Activated CD4-positive, alpha-beta T cell treated with anti-CD3 and anti-CD28 coated beads, Interleukin-2, amount 50 U/mL, for 4 hours (primary cell): ENCODE measurements around the gene HTR3B.

ENCODE experiments used
- DNase-seq, 2 experiments: peaks; one replicate each; pipeline ENCODE4 v3.0.0-alpha.2; 2020

The HTR3B gene

DNA sequence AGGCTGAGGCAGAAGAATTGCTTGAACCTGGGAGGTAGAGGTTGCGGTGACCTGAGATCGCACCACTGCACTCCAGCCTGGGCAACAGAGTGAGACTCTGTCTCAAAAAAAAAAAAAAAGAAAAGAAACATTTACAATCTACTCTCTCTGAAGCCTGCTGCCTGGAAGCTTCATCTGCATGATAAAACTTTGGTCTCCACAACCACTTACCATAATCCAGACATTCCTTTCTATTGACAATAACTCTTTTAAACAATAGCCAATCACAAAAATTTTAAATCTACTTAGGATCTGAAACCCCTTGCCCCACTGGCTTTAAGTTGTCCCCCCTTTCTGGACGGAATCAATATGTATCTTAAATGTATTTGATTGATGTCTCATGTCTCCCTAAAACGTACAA lies 45.3 kb downstream of the HTR3B start:
- no peak for DNase-seq

DNA sequence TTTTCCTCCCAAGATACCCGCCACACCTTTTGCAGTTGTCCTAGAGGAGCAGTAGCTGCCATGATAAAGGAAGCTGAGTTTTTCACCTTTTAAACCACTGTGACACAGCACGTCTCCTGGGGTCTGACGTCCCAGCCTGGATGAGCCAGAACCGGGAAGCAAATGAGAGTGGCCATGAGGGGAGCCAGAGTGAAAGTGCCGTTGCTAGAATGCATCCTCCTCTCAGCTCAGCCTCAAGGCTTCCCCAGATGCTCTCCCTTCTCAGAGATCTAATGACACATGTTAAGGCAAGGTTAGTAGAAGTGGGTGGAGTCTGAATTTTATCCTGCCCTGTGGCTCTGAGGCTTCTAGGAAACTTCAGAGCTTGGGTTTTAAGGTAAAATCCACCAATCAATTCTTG lies 46.9 kb downstream of the HTR3B start:
- DNase-seq: no peak

DNA sequence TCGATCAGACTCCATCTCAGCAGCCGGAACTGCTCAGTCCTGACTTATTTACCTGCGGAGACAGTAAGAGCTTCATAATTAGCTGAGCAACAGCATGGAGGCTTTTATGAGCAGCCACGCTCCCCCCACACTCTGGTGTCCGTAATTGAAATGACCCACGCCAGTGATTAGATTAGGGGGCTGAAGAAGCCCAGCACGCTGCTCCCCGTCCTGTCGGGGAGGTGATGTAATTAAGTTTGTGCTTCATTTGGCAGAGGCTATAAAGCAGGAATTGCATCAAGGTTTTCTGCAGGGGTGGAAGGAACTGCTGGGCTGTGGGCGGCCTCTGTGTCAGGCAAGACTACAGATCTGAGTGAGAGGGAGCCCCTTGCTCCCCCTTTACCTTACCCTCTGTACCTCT lies 47.5 kb downstream of the HTR3B start:
- DNase-seq: no peak

DNA sequence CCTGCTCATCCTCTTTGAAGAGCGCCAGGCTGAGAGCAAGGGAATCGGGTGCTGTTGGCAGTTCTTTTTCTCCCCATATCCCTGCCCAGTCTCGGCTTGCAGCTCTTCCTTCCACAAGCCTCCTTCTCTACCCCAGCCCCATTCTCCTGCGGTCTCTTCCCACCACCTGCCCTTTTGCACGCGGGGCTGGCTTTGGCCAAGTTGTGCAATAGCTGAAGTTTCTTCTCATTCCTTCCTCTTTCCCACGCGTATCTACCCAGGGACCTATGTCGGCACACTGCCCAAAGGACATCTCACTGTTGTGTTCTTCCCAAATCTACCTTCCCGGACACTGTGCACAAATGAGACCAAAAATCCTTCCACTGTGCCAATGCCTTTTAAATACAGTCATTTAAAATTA lies 48.0 kb downstream of the HTR3B start:
- DNase-seq: no peak

DNA sequence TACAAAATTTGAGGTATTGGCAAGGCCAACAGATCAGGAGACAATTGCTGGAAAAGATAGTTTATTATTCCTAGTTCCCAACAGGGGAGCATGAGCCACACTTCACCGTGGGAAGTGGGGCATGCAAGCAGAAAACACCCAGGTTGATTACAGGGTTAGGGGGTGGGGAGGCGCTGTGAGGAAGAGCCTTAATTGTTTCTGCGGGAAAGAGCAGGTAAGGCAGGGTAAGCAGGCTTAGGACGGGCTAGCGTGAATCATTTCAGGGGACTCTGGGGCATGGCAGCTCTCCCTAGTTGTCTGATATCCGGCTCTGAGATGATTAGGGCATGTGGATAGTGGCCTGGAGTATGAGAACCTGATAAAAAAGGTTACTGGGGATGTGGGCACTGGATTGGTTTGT lies 49.6 kb downstream of the HTR3B start:
- DNase-seq: no peak

DNA sequence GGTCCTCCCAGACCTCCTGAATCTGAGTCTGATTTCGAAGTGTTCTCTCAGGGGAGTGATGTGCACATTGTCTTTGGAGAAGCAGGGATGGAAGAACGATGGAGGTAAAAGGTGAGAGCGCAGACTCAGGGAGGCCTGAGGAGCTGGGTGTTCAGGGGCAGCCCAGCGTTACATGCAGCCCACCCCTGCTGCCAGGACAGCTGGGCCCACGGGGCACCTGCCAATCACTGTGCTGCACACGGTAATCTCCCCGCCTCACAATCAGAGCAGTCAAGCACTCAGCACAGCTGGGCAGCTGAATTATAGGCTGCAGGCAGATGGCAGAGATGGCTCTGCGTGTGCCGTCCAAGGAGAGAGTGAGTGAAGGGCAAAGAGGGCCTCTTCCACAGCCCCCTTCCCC lies 52.4 kb downstream of the HTR3B start:
- DNase-seq: no peak

DNA sequence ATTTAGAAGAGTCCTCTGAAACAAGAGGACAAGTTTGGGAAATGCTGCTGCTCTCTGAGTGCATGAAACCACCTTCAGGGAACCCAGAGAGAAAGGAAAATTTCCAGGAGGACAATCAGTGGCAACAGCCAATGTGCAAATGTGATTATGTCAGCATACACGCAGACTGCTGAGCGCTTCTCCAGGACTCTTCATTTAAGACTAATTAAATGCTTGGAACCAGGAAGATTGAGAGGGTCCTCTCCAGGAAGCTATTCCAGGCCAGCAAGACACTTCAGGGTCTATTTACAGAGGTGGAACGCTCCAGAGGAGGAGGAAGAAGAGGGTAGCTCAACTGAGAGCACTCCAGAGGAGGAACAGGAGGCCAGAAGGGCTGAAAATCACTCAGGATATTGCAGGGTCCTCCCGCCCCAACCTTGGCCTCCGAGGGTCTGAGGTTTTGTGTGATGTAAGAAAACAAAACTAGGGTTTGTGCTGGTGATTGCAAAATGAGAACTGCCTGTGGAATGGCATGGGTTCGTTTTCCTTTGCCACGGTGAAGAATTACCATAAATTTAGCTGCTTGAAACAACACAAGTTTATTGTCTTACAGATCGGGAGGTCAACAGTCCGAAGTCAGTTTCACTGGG lies 56.2 kb downstream of the HTR3B start:
- DNase-seq: no peak

DNA sequence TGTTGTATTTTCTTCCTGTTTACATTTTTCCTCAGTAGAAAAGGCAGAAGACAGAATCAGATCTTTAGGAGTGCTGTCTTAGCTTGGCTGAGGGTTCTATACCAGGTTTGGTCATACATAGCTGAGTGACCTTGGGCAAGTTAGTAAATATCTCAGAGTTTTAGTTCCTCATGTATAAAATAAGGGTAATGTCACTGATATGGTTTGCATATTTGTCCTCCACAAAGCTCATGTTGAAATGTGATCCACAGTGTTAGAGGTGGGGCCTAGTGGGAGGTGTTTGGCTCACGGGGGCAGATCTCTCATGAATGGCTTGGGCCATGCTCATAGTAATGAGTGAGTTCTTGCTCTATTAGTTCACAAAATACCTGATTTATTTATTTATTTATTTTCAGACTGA lies 62.8 kb downstream of the HTR3B start:
- DNase-seq: no peak

DNA sequence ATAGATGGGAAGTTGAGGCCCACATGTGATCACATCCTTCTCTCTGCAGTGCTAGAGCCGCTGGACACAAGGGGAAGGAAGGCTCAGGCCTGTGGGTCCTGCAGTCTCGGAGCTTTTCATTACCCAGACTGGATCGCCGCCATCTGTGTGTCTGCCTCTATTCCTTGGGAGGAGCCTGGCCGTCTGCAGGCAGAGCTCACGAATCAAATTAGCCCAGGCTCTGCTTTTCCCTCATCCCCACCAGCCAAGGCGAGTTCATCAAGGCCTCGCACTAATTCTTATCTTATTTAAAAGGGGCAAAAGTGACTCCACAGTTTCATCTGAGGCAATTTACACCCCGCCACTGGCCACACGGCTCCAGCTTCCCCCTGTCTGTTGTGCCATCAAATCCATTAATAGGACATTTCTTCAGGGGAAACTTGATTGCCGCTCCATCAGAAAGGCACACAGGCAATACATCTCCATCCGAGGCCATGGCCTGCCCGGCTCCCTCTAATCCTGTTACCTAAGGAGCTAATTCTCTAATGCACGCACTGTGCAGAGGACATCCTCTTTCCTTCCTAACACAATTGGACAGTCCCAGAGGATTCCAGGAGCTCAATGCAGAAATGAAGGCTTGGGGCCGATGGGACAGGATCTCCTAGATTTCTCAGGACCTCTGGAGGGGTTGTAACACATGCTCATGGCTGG lies 67.1 kb downstream of the HTR3B start:
- DNase-seq: no peak

DNA sequence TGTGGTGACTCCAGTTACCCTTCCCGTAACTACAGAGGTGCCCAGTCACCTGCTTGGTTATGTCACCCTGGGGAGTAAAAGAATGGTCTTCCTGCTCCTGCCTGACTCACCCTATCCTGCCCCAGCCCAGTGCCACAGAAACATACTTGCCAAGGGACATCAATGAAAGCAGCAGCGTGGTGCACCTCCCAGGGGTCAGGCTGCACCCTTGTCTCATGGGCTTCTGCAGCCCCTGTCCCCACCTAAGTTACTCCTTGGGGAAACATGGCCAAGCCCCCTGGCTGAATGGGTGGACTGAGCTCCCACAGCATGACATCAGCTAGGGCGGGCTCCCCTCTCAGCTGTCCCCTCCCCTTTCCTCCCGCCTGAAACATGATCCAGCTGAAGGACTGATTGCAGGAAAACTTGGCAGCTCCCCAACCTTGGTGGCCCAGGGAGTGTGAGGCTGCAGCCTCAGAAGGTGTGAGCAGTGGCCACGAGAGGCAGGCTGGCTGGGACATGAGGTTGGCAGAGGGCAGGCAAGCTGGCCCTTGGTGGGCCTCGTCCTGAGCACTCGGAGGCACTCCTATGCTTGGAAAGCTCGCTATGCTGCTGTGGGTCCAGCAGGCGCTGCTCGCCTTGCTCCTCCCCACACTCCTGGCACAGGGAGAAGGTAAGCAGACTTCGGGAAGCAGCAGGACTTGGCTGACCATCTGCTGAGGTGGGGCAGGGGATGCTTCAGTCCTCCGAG lies 70.3 kb downstream of the HTR3B start, which contains the start of gene HTR3A:
TSS of gene HTR3A (plus strand) at position 368 of the 730 bp plus-strand sequence. CDS start at position 586, 218 bp downstream.
- DNase-seq: no peak

DNA sequence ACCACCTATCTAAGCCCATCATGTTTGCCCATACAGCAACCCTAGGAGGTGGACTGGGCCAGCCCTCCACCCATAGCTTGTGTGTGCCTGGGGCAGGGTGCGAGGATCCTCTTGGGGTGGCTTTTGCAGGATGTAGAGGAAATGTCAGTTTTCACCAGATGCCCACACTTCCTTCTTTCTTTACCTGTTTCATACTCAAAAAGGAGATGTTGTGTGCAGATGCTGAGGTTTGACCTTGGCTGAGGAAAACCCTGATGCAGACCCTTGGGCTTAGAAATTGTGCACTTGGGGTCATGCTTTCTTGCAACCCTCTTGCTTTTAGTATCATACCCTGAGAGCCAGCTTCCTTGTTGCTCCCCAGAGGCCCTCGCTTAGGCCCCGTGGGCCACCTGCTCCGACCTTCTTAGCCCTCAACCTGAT lies 72.5 kb downstream of the HTR3B start:
- DNase-seq: no peak

DNA sequence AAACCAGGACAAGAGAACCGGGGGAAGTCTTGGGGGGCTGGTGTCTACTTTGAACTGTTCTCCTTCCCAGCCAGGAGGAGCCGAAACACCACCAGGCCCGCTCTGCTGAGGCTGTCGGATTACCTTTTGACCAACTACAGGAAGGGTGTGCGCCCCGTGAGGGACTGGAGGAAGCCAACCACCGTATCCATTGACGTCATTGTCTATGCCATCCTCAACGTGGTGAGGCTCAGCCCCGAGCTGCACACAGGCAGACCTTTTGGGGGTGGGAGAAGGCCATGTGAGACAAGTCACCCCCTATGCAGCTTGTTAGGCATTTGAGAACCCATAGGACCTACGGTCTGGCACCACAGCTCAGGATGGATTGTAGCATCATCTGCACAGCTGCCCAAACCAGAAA lies 73.1 kb downstream of the HTR3B start:
- no peak for DNase-seq

DNA sequence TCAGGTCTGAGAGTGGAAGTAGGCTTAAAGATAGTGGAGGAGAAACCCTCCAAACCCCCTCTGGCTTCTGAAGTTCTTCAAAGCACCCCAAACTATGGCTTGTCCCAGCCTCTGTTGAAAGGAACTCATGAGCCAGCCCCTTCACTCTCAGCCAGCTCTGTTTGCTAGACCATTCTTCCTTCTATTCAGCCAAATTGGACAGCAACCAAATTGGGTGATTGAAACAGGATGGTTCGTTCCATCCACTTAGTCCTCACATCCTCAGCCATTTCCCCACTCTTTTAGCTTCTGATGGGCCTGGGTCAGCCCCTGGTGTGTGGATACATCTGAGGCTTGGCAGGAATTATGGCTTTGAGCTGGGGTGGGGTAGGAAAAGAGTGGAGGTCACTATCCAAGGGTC lies 74.8 kb downstream of the HTR3B start:
- DNase-seq: no peak

DNA sequence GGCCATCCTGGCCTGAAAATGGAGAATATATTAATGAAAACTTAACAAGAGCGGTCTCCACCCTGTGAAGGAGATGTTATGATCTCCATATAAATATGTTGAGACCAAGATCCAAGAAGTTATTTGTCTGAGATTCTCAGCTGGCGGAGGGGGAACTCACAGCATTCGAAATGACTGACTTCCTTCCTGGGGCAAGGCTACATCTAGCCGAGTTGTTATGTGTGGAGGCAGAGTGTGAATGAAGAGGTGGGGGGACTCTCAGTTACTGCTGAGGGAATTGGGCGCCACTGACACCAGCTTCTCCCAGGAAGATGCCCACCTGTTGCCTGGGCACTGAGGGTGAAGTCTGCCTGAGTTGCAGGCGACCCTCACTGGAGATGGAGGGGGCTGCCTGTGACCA lies 76.2 kb downstream of the HTR3B start:
- no peak for DNase-seq

DNA sequence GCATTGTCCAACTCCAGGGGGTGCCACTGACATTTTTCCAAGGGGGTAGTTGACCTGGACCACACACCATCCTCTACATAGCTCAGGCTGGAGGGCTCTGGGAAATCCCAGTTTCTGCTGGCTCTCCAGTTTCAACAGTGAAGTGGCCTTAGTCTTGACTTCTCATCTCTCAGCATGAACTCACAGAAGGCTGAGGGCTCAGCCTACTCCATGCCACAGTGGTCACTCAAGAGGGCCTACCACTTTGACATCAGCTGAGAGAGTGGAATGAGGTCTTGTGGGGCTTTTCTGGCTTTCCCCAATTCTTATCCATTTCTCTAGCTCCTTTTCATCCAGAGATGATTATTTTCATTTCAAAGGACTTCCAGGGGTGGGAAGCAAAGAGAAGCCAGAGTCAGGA lies 77.7 kb downstream of the HTR3B start:
- no peak for DNase-seq

DNA sequence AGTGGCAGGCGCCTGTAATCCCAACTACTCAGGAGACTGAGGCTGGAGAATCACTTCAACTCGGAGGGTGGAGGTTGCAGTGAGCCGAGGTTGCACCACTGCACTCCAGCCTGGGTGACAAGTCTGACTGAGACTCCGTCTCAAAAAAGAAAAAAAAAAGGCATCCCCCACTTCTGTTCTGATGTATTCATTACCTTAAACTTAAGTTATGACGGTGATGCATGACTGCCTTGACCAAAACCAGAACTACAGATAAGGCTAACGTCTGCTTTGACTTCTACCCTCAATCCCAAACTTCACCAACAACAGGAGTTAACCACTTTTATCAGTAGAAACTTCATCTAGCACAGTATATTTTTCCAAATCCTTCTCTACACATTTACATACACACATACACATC lies 80.2 kb downstream of the HTR3B start:
- no peak for DNase-seq

DNA sequence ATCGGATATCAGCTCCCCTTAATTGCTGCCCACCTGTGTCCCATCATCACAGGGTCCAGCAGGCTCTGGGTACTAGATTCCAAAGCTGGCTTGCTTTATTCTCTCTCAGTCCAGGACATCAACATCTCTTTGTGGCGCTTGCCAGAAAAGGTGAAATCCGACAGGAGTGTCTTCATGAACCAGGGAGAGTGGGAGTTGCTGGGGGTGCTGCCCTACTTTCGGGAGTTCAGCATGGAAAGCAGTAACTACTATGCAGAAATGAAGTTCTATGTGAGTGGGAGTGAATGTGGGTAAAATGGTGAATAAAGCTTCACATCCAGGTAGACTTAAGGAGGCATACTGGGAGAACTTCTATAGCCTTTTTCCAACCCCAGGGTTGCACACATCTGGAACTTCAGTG lies 81.3 kb downstream of the HTR3B start:
- DNase-seq: no peak

DNA sequence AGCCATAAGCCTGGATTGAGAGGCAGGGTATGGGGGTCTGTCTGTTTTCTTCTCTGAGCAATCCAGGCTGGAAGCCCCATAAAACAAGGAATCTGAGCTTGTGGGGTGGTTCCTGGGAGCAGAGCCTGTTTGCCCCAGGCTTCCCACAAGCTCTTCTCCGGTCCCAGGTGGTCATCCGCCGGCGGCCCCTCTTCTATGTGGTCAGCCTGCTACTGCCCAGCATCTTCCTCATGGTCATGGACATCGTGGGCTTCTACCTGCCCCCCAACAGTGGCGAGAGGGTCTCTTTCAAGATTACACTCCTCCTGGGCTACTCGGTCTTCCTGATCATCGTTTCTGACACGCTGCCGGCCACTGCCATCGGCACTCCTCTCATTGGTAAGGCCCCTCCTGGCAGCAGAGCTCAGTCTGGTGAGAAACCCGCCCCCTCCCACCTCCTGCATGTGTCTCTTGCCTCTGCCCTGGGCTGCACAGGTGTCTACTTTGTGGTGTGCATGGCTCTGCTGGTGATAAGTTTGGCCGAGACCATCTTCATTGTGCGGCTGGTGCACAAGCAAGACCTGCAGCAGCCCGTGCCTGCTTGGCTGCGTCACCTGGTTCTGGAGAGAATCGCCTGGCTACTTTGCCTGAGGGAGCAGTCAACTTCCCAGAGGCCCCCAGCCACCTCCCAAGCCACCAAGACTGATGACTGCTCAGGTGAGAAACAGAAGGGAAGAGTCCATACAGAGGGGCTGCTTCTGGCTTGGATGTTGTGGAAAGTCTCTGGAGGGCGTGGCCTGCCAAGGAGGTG lies 82.0 kb downstream of the HTR3B start:
- no peak for DNase-seq

DNA sequence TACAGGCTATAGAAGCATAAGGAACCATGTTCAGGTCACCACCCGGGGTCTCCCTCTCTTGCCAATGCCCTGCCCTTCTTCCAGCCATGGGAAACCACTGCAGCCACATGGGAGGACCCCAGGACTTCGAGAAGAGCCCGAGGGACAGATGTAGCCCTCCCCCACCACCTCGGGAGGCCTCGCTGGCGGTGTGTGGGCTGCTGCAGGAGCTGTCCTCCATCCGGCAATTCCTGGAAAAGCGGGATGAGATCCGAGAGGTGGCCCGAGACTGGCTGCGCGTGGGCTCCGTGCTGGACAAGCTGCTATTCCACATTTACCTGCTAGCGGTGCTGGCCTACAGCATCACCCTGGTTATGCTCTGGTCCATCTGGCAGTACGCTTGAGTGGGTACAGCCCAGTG lies 84.8 kb downstream of the HTR3B start:
- DNase-seq: no peak

DNA sequence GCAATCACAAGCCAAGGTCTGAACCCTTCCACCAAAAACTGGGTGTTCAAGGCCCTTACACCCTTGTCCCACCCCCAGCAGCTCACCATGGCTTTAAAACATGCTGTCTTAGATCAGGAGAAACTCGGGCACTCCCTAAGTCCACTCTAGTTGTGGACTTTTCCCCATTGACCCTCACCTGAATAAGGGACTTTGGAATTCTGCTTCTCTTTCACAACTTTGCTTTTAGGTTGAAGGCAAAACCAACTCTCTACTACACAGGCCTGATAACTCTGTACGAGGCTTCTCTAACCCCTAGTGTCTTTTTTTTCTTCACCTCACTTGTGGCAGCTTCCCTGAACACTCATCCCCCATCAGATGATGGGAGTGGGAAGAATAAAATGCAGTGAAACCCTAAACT lies 85.3 kb downstream of the HTR3B start:
- no peak for DNase-seq

DNA sequence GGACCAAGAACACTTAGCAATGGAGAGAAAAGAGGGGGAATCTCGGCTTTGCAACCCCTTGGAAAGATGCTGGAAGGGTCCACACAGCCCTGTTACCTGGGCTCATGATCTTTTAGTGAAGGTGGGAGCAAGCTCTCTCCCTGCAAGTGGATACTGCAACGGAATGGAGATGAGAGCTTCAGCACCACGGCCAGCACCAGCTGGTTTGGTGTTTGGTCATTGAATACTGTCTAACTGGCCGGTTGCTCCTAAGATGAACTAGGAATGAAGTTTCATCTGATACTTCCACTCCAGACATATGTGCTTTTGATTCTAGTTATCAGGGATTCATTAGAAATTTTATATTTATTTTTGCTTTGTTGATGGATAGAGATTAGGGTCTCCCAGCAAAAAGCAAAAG lies 86.6 kb downstream of the HTR3B start:
- DNase-seq: no peak

DNA sequence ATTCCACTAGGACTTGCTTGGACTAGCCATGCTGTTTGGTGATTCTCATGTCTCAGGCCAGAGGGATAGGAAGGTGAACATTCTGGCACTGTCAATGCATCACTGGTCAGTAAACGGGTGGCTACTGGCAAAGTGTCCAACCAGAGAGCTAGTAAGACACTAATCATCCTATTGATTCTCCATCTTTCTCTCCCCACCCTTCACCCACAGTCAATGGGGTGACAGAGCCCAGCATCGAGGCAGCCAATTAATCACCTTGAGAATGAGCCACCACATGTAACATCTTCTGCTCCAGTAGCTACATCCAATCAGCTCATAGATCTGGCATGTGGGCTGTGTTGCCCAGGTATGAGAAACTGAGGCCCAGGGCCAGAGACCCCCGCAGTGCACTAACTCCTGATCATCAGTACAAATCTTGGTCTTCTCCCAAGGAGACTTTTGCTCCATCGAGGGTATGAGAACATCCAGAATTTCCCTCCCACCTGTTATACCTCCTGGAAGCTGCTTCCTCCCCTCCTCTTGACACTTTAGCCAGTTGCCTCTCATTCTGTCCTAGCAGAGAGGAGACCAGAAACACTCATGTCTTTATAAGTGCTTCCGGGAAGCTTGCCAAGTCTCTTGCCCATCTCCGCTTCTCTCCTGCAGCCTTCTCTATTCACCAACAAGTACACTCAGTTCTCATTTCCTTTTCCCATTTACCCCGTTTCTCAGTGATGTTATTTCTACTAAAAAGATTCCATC lies 87.3 kb downstream of the HTR3B start:
- no peak for DNase-seq
